HG02938 (cell line): ENCODE measurements around the gene GRWD1.
A peak's percentile ranks its signal among the peaks of the same experiment; 100 is the strongest.

Experiments
- ATAC-seq: cut with Tn5 transposase; IDR thresholded peaks from one replicate; pipeline ENCODE4 v1.9.1; 2021; ENCODE audit warnings: mild to moderate bottlenecking, moderate library complexity; ENCODE audit not compliant: unreplicated experiment

GRWD1 gene

DNA sequence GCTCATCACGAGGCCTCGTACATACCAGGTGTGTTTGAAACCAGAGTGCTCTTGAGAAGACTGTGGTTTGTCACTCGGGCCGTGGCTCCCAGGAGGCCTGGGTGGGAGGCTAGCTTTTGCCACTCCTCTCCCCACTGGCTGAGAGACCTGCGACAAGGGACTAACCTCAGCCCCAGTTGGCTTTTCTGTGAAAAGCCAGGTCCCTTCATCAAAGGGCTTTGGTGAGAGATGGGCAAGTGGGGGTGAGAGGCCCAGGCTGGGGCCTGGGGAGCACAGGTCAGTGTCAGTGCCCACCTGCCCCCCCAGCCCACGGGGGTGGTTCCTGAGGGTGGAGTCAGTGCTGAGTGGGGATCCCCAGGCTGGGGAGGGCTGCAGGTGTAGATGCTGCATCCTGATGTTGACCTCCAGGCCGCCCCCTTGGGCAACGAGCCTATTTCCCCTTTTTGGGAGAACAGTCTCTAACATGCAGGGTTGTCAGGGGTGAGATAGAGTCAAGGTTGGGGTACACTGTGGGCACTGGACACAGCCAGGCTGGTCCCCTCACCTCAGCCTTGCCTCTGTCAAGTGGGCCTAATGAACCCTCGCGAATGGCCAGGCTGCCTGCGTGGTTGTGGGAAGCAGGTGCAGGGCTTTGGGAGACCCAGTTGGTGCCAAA lies 10.3 kb downstream of the GRWD1 start:
- ATAC-seq = no peak

GRCh38 chr19:48456864-48457263 lies 11.1 kb downstream of the GRWD1 start:
- no peak for ATAC-seq

DNA sequence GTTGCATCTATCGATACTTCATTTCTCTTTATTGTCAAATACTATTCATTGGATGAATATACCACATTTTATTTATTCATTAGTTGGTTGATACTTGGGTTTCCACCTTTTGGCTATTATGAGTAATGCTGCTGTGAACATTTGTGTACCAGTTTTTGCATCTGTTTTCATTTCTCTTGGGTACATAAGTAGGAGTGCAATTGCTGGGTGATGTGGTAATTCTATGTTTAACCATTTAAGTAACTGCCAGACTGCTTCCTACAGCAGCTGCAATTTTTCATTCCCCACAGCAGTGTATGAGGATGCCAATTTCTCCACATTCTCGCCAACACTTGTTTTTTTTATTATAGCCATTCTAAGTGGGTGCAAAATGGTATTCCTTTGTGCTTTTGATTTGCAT lies 12.2 kb downstream of the GRWD1 start:
- no peak for ATAC-seq

DNA sequence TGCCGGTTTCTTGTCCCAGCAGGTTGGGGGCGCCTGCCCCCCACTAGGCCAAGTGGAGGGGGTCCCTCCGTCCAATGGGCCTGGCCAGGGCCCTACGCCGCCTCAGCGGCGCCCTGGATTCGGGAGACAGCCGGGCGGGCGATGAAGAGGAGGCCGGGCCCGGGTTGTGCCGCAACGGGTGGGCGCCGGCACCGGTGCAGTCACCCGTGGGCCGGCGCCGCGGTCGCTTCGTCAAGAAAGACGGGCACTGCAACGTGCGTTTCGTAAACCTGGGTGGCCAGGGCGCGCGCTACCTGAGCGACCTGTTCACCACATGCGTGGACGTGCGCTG lies 15.8 kb downstream of the GRWD1 start:
- no peak for ATAC-seq

- ATAC-seq = no peak
Measured at GRCh38 chr19:48461982-48462655, 16.3 kb downstream of the GRWD1 start.

DNA sequence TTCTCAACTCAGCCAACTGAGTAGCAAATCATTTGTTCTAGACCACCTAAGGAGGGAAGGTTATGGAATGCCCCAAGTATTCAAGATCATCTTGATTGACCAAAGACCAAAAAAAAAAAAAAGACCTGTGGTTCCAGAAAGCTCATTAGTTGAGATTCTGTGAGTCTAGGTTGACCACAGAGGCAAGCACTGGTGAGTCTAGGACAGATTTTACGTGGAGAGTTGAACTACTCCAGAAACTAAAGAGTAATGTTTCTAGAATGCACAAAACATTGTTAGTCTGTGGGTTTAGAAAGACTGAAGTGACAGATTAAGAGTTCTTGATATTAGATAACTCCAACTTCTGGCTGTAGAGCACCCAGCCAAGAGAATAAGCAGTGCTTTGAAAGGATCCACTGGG lies 19.4 kb downstream of the GRWD1 start:
- no peak for ATAC-seq

DNA sequence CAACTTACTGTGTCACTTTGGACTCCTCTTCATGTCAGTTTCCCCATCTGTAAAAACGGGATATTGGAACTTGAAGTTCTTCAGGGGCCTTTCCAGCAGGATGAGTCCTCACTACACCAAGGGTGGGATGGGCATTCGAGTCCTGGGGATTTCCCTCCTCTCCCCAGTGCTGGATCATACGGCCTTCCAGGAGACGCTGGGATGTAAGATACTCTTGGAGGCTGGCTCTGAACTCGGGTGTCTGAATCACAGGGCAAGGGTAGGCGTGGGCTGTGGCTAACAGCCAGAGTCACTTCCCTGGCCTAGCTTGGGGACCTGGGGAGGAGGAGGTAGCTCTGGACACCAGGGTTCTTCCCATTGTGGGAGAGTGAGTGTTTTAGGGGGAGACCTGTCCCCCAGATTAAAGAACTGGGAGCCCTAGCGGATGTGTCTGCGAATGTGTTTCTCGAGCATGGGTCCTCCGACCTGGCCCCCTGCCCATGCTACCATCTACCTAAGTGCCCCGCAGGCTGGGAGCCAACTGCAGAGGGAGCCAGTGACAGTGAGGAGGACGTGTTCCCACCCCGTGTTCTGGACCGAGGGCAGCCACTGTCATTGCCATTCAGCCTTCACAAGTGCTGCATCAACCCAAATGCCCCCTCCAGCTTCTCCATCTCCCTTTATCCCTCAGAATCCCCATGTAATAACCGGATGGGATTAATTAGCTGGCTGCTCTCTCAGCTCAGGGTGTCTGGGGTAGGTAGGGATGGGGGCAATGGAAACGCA lies 21.0 kb downstream of the GRWD1 start:
- ATAC-seq = no peak

DNA sequence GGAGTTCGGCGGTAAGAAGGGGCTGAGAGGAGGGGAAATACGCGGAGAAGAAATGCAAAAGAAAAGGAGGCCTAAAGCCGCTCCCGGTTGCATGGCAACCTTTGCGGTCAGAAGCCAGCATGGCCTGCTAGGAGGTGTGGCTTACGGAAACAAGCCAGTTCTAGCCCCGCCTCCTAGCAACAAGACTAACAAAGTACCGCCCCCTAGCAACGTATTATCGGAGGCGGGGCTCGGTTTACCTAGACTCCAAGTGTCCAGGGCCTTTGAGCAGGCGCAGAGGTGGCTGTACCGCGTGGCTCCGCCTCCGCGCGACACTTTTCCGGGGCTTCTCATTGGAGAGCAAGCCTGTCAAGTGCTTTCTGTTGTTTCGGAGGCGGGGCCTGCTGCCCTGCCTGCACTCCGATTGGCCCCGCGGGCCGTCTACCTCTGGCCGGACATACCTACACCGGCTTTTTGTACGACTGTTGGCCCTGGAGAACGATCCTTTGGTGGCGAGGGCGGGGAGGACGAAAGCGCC lies 23.0 kb downstream of the GRWD1 start:
- peak; percentile 90 for ATAC-seq

GRCh38 chr19:48469289-48469881 lies 23.6 kb downstream of the GRWD1 start, which contains the start of gene CYTH2:
Gene CYTH2 (plus strand): TSS chr19:48469369. CDS start chr19:48469508, 139 bp downstream.
- peak; percentile 21 for ATAC-seq

DNA sequence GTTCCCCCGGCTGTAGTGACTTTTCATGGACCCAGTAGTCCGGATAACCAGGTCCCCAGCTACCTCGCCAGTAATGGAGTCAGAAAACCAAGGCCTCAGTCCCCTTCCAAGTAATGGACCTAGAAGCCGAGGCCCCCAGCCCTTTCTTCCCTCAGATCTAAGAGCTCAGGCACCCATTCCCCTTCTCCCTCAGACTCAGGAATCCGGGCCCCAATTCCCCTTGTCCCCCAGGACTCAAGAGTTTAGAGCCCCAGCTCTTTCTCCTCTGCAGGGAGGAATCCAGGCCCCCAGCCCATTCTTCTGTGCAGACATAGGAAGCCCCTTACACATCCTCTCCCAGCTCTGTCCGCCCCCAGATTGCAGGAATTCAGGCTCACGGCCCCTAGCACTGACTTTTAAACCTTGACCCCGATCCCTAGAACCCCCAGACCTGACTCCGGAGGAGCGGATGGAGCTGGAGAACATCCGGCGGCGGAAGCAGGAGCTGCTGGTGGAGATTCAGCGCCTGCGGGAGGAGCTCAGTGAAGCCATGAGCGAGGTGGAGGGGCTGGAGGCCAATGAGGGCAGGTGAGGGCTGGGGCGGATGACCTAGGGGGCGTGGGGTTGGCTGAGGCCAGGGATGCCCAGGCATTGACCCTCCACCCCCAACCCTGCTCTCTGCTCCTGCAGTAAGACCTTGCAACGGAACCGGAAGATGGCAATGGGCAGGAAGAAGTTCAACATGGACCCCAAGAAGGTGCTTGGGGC lies 24.3 kb downstream of the GRWD1 start:
- ATAC-seq = no peak

DNA sequence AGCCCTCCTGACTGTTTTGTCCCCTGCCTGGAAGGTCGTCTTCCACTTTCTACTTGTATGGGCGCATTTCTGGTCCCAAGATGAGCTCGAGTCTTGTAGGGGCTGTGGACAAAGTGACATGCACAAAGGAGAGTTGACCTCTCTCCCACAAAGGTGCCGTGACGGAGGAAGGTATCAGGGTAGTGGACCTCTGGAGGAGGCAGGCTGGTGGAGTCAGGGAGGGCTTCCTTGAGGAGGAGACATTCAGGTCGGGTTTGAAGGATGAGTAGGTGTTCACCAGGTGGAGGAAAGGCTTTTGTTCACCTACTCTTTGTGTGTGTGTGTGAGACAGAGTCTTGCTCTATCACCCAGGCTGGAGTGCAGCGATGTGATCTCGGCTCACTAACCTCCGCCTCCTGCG lies 25.1 kb downstream of the GRWD1 start:
- ATAC-seq = no peak

DNA sequence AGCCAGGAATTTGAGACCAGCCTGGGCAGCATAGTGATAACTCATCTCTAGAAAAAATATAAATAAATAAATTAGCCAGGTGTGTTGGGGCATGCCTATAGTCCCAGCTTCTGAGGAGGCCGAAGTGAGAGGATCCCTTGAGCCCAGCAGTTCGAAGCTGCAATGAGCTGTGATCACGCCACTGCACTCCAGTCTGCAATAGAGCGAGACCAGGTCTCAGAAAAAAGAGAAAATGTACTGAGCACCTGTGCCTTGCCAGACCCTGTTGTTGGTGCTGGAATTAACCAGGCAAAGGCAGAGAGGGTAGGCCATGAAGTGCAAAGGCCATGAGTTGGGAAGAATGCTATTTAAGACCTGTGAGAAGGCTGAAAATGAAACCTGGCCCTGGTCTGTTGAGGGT lies 26.1 kb downstream of the GRWD1 start:
- ATAC-seq = no peak

DNA sequence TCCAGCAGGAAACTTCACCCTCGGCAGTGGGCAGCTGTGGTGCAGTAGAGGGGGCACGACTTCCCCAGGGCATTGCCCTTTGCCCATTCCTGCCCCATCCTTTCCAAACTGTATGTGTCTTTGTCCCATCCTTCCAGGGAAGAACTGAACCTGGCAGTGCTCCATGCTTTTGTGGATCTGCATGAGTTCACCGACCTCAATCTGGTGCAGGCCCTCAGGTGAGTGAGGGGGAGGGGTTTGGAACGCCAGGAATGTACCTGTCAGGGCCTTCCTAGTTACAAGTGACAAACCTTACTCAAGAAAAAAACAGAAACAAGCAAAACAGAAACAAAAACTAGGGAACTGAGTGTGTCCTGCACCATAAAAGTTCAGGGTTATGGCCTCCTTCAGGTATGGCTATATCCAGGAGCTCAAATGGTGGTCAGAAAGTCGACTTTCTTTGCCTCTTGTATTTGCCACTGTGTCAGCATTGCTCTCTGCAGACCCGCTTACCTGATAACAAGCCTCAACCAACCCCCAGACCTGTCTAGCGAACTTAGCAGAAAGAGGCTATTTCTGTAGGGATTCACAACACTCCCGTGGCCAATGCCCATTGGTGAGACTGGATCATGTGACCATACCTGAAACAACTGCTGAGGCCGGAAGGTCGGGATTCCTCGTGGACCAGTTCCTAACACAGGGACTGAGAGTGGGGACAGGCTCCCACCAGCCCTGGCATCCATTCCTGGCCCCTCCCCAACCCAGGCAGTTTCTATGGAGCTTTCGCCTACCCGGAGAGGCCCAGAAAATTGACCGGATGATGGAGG lies 27.6 kb downstream of the GRWD1 start:
- no peak for ATAC-seq

DNA sequence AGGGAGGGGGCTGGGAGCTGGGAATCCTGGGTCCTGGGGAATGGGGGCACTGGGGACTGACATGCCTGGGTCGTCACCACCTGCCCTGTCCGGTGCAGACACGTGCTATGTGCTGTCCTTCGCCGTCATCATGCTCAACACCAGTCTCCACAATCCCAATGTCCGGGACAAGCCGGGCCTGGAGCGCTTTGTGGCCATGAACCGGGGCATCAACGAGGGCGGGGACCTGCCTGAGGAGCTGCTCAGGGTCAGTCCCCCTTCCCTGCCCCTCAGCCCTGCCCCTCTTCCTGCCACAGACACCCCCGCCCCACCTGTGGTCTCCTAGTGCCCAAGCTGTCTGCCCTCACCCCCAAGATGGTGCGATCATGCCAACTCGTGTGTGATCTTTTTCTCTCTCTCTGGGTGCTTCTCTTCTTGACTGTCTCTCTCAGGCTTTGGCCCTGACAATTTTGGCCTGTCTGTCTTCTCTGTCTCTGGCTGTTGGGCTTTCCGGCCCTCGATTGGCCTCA lies 28.4 kb downstream of the GRWD1 start:
- ATAC-seq = no peak

- ATAC-seq = no peak
Measured at GRCh38 chr19:48475369-48476068, 29.7 kb downstream of the GRWD1 start.

DNA sequence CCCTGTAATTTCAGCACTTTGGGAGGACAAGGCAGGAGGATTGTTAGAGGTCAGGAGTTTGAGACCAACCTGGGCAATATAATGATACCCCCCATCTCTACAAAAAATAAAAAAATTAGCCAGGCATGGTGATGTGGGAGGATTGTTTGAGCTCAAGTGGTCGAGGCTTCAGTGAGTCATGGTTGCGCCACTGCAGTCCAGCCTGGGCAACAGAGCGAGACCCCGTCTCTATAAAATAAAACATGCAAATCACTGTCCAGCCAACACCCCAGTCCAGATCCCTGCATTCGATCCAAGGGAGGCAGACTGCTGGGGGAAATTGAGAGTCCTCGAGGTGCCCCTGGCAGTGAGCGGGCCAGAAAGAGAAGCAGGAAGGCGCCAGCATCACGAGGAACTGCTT lies 30.4 kb downstream of the GRWD1 start:
- no peak for ATAC-seq

DNA sequence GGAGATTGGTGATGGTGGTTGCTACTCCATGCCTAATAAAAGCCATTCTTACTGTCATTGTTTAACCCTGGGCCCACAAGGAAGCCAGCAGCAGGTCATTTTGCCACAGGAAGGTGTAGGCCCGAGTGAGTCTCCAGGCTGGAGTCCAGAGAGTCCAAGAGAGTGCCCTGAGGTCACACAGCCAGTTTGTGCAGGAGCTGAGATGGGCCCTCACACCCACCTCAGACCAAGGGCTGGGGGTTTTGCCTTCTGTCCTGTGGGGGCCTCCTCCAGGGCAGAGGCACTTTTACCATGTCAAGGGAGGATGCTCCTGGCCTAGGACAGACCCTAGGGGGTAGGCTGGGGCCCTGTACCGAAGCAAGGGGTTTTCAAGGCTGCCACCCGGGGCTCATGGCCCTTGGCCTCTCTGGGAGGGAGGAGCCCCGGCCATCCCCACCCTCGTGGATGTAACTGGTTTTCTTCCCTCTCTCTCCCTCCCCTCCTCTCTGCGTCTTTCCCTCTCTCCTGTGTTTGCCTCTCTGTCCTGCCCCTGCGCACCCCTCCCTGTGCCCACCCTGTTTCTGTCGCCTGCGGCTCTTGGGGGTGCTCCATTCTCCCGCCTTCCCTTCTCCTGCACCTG lies 31.4 kb downstream of the GRWD1 start:
- ATAC-seq = no peak

DNA sequence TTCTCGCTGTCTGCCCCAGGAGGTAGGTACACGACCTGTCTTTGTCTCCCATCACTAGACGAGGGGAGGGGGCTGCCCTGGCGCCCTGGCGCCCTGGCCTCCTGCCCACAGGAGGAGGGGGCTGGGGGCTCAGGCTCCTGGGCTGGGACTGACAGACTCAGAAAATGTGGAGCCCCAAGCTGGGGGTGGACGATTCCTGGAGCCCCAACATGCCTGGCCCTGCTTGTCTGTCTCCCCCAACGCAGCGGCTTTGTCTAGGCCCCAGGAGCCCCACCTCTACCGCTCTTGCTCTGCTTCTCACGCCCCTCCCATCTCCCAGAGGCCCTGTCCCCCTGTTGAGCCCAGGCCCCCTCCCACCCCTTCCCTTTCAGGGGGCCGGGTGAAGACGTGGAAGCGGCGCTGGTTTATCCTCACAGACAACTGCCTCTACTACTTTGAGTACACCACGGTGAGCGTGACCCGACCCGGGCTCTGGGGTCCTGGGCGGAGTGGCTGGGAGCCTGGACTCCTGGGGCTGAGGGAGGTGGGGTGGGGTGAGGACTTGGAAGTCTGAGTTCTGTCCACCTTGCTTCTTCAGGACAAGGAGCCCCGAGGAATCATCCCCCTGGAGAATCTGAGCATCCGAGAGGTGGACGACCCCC lies 32.0 kb downstream of the GRWD1 start:
- ATAC-seq = no peak
